HCT116 (cell line): ENCODE measurements around the gene DAAM2. TPM values are rescaled to one million over a fixed set of nuclear protein-coding genes. Genes with fewer than 3 reads are reported as not detected.

Experiments used
- ATAC-seq: fragments of 200-7000 bp; cut with Tn5 transposase; 2 replicates; pipeline ENCODE4 v1.9.1; 2020; ENCODE audit warnings: mild to moderate bottlenecking, moderate library complexity
- BruUV-seq: library from RNA; stranded (reverse); fragments of 400-500 nt; replicated peaks from 2 replicates; lab custom pipeline; 2021; lab: Mats Ljungman, UMichigan
- CTCF ChIA-PET: fragments of 300-600 bp; sonication (Branson Sonifier 250); formaldehyde crosslinking; loops from one replicate; lab custom pipeline; 2021; ENCODE audit warnings: antibody characterized with exemption; lab: Charles Lee
- POLR2A ChIA-PET: fragments of 300-600, 350-600 bp; sonication (Branson Sonifier 250); formaldehyde crosslinking; loops from one replicate; lab custom pipeline; 2021; ENCODE audit warnings: antibody characterized with exemption; lab: Charles Lee
- RAD21 ChIA-PET, 2 experiments: fragments of 300-600 bp; sonication (Branson Sonifier 250); formaldehyde crosslinking; loops; one replicate each; lab custom pipeline; 2023; ENCODE audit warnings: low total read pairs in 2 of 2; ENCODE audit not compliant: uncharacterized antibody in 2 of 2, unreplicated experiment in 2 of 2, low non-redundant PET in 1 of 2; lab: Charles Lee
- DNase-seq: peaks from one replicate; pipeline ENCODE4 v3.0.0-alpha.2; 2010; ENCODE audit warnings: low read depth, low spot score
- H2AFZ ChIP-seq: fragments of 200-600 bp; shearing (Covaris generic), sonication (generic); 2 replicates; pipeline ENCODE4 v1.6.1; 2017; ENCODE audit warnings: low read depth, mixed run types, mixed read lengths, antibody characterized with exemption, low read length; ENCODE audit not compliant: poor library complexity, severe bottlenecking
- H3K27ac ChIP-seq: 2 replicates; pipeline ENCODE4 v1.5.1; 2012; ENCODE audit warnings: low read depth, low read length
- H3K27me3 ChIP-seq: fragments of 200-600 bp; sonication (generic); 2 replicates; pipeline ENCODE4 v1.6.1; 2016; ENCODE audit warnings: mixed run types, low read length, mixed read lengths; ENCODE audit not compliant: insufficient read depth
- H3K36me3 ChIP-seq, 2 experiments: fragments of 200-500 bp in 1 of 2; fragments of 200-600 bp in 1 of 2; sonication (Bioruptor generic) in 1 of 2; sonication (generic) in 1 of 2; 2 replicates each; pipeline versions ENCODE4 v1.5.1 to v1.6.1; 2014 to 2016; ENCODE audit warnings: low read length in 2 of 2, inconsistent platforms in 1 of 2, mixed read lengths in 1 of 2, mixed run types in 1 of 2; ENCODE audit not compliant: insufficient read depth in 2 of 2, control insufficient read depth in 1 of 2
- H3K4me1 ChIP-seq, 2 experiments: fragments of 200-600 bp in 1 of 2; sonication (generic) in 1 of 2; 2 replicates each; pipeline versions ENCODE4 v1.5.1 to v1.6.1; 2012 to 2017; ENCODE audit warnings: low read length in 2 of 2, inconsistent platforms in 1 of 2, mild to moderate bottlenecking in 1 of 2, mixed read lengths in 1 of 2, mixed run types in 1 of 2, moderate library complexity in 1 of 2; ENCODE audit not compliant: insufficient read depth in 2 of 2, control insufficient read depth in 1 of 2
- H3K4me2 ChIP-seq: fragments of 200-600 bp; sonication (generic); 2 replicates; pipeline ENCODE4 v1.6.1; 2017; ENCODE audit warnings: mixed run types, low read length, mixed read lengths
- H3K4me3 ChIP-seq, 2 experiments: fragments of 200-600 bp in 1 of 2; sonication (generic) in 1 of 2; replicated peaks in 1 of 2; 2 replicates each; pipeline ENCODE4 v1.5.1; 2011 to 2016; ENCODE audit warnings: low read length in 2 of 2, control low read depth in 1 of 2, low read depth in 1 of 2, mild to moderate bottlenecking in 1 of 2, mixed read lengths in 1 of 2, mixed run types in 1 of 2
- H3K79me2 ChIP-seq: fragments of 200-600 bp; sonication (generic); 2 replicates; pipeline ENCODE4 v1.6.1; 2017; ENCODE audit warnings: mild to moderate bottlenecking, mixed run types, low read length, moderate library complexity, mixed read lengths; ENCODE audit not compliant: insufficient read depth
- H3K9ac ChIP-seq: fragments of 200-600 bp; sonication (generic); 2 replicates; pipeline ENCODE4 v1.6.1; 2016; ENCODE audit warnings: low read length, mixed read lengths
- H3K9me2 ChIP-seq: fragments of 200-600 bp; sonication (generic), shearing (Covaris generic); 2 replicates; pipeline ENCODE4 v1.6.1; 2017; ENCODE audit warnings: mixed run types, mild to moderate bottlenecking, moderate library complexity; ENCODE audit not compliant: insufficient read depth
- H3K9me3 ChIP-seq, 2 experiments: fragments of 200-500 bp in 1 of 2; fragments of 200-600 bp in 1 of 2; sonication (Bioruptor generic) in 1 of 2; sonication (generic) in 1 of 2; 2 replicates each; pipeline ENCODE4 v1.6.1; 2014 to 2017; ENCODE audit warnings: low read length in 2 of 2, mixed read lengths in 2 of 2, inconsistent platforms in 1 of 2, low read depth in 1 of 2, mild to moderate bottlenecking in 1 of 2, mixed run types in 1 of 2, moderate library complexity in 1 of 2; ENCODE audit not compliant: control insufficient read depth in 1 of 2, insufficient read depth in 1 of 2
- H4K20me1 ChIP-seq: fragments of 200-600 bp; sonication (generic), shearing (Covaris generic); 2 replicates; pipeline ENCODE4 v1.6.1; 2017; ENCODE audit warnings: mixed run types, mild to moderate bottlenecking, moderate library complexity; ENCODE audit not compliant: insufficient read depth
- EGR1 ChIP-seq: IDR thresholded peaks from 2 replicates; pipeline ENCODE4 v1.6.1; 2012; ENCODE audit warnings: low read depth
- EZH2phosphoT487 ChIP-seq: fragments of 200-600 bp; IDR thresholded peaks from 2 replicates; pipeline ENCODE4 v1.6.1; 2018; ENCODE audit warnings: antibody characterized with exemption, borderline replicate concordance
- FOSL1 ChIP-seq: IDR thresholded peaks from 2 replicates; pipeline ENCODE4 v1.6.1; 2012; ENCODE audit warnings: low read depth
- JUND ChIP-seq: IDR thresholded peaks from 2 replicates; pipeline ENCODE4 v1.6.1; 2012
- MAX ChIP-seq: IDR thresholded peaks from 2 replicates; pipeline ENCODE4 v1.6.1; 2012
- POLR2A ChIP-seq: IDR thresholded peaks from 2 replicates; pipeline ENCODE4 v1.7.0; 2011; ENCODE audit warnings: borderline replicate concordance; ENCODE audit not compliant: insufficient read depth, insufficient read length; ENCODE audit errors: extremely low read depth
- REST ChIP-seq: IDR thresholded peaks from 2 replicates; pipeline ENCODE4 v1.6.1; 2012; ENCODE audit warnings: low read depth
- SP1 ChIP-seq: IDR thresholded peaks from 2 replicates; pipeline ENCODE4 v1.6.1; 2012; ENCODE audit warnings: low read depth
- TCF7L2 ChIP-seq: IDR thresholded peaks from 2 replicates; pipeline ENCODE4 v1.7.0; 2011; ENCODE audit warnings: borderline replicate concordance, inconsistent platforms; ENCODE audit not compliant: insufficient read depth, insufficient read length; ENCODE audit errors: extremely low read depth
- YY1 ChIP-seq: IDR thresholded peaks from 2 replicates; pipeline ENCODE4 v1.6.1; 2011; ENCODE audit warnings: low read length, low read depth, moderate library complexity, mild to moderate bottlenecking; ENCODE audit not compliant: insufficient replicate concordance; ENCODE audit errors: extremely low read depth
- ZFX ChIP-seq: fragments of 450-650 bp; IDR thresholded peaks from 2 replicates; pipeline ENCODE4 v1.6.1; 2017
- intact Hi-C: fragments of 100-400 bp; cut with micrococcal nuclease; formaldehyde crosslinking; loops from 2 replicates; pipeline ENCODE4 v1.10.0; 2022
- total RNA-seq: library from RNA; stranded (reverse); gene quantifications from one replicate; pipeline ENCODE4 v1.2.1, GENCODE V29; 2021; ENCODE audit not compliant: unreplicated experiment

Gene DAAM2
- total RNA-seq, 1 experiment from 2014 or later: not detected

- Histone ChIP-seq H4K20me1 (no peaks in the 10 kb centered on the region), H3K9ac (no peak overlapping the region), H3K79me2 (no peaks in the 10 kb centered on the region), H3K27me3 (peaks cover 86% of the 10 kb centered on the region), H3K9me2 (no peaks in the 10 kb centered on the region), H3K27ac (no peak overlapping the region), H3K4me3 (no peak overlapping the region), H3K9me3 (no peaks in the 10 kb centered on the region), H3K36me3 (no peaks in the 10 kb centered on the region), H3K4me1 (no peaks in the 10 kb centered on the region), H2AFZ (no peak overlapping the region), H3K4me2 (no peak overlapping the region)
- RAD21 ChIA-PET: no interaction called here
- POLR2A ChIA-PET: no interaction called here
- BruUV-seq: no TSS peak
- CTCF ChIA-PET: no interaction called here
- DNase-seq (no peak), ATAC-seq (no peak)
- intact Hi-C loops: no loop called here
- TF ChIP-seq POLR2A (no peak), EZH2phosphoT487 (no peak), FOSL1 (no peak), ZFX (no peak), REST (no peak), MAX (no peak), TCF7L2 (no peak), SP1 (no peak), EGR1 (no peak), JUND (no peak), YY1 (no peak)
Measured at GRCh38 chr6:39797751-39798150, 5.6 kb downstream of the DAAM2 start.
